Activated T-cell treated with anti-CD3 and anti-CD28 coated beads for 48 hours (primary cell): Measurements from ENCODE around the gene NHERF1.
A peak's percentile ranks its signal among the peaks of the same experiment; 100 is the strongest.

Experiments used
- DNase-seq: peaks from one replicate; pipeline ENCODE4 v3.0.0-alpha.2; 2020; ENCODE audit warnings: low read depth

The NHERF1 gene

GRCh38 chr17:74732042-74732867, 16.2 kb upstream of the NHERF1 start:
- DNase-seq = no peak

- DNase-seq = no peak
These were observed 14.9 kb upstream of the NHERF1 start for GRCh38 chr17:74733365-74734122.

- no peak for DNase-seq
These were observed 14.2 kb upstream of the NHERF1 start for GRCh38 chr17:74734256-74734655.

GRCh38 chr17:74736513-74737298, 11.7 kb upstream of the NHERF1 start, which contains the start of gene RAB37:
TSS of gene RAB37 (plus strand) at chr17:74737256. CDS start at chr17:74737273, 17 bp downstream.
- no peak for DNase-seq

- DNase-seq = no peak
These were observed 11.0 kb upstream of the NHERF1 start for GRCh38 chr17:74737299-74738050.

GRCh38 chr17:74738051-74738996, 10.1 kb upstream of the NHERF1 start:
- DNase-seq = peak; percentile 69

- no peak for DNase-seq
These were observed 9.1 kb upstream of the NHERF1 start for GRCh38 chr17:74739227-74739831.

- no peak for DNase-seq
These were observed 8.3 kb upstream of the NHERF1 start for GRCh38 chr17:74740173-74740572.

GRCh38 chr17:74740641-74741387, 7.6 kb upstream of the NHERF1 start:
- no peak for DNase-seq

GRCh38 chr17:74742153-74742515, 6.3 kb upstream of the NHERF1 start:
- no peak for DNase-seq

GRCh38 chr17:74742978-74743545, 5.4 kb upstream of the NHERF1 start:
- no peak for DNase-seq

GRCh38 chr17:74743755-74744154, 4.7 kb upstream of the NHERF1 start:
- no peak for DNase-seq

- no peak for DNase-seq
These were observed 4.1 kb upstream of the NHERF1 start for GRCh38 chr17:74744349-74744713.

- DNase-seq = peak; percentile 85
These were observed 3.5 kb upstream of the NHERF1 start for GRCh38 chr17:74744714-74745547.

- DNase-seq = no peak
These were observed 2.8 kb upstream of the NHERF1 start for GRCh38 chr17:74745548-74746177.

GRCh38 chr17:74746376-74746775, 2.1 kb upstream of the NHERF1 start:
- DNase-seq = no peak

GRCh38 chr17:74746922-74747321, 1.5 kb upstream of the NHERF1 start:
- no peak for DNase-seq

- no peak for DNase-seq
These were observed 224 bp upstream of the NHERF1 start for GRCh38 chr17:74748279-74748528.
